HG02852 (cell line): ENCODE results near the gene IL23R.

Experiments used
- ATAC-seq: cut with Tn5 transposase; IDR thresholded peaks from one replicate; pipeline ENCODE4 v1.9.1; 2021; ENCODE audit warnings: mild to moderate bottlenecking, moderate library complexity; ENCODE audit not compliant: unreplicated experiment

IL23R gene

DNA sequence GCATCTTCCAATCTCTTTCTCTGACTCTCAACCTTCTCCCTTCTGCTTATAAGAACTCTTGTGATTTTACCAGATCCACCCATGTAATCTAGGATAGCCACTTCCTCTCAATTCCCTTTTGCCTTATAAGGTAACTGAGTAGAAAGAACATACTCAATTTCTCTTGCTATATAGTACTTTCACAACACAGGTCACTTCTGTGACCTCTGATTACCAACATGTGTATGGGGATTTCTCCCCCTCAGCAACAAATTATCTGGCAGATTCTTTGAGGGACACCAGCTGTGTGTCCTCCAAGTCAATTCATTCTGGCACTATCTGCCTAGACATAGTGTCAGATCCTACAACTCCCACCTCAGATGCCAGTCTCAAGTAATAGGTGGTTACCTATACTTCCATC is 62.5 kb downstream of the IL23R start:
- no peak for ATAC-seq

DNA sequence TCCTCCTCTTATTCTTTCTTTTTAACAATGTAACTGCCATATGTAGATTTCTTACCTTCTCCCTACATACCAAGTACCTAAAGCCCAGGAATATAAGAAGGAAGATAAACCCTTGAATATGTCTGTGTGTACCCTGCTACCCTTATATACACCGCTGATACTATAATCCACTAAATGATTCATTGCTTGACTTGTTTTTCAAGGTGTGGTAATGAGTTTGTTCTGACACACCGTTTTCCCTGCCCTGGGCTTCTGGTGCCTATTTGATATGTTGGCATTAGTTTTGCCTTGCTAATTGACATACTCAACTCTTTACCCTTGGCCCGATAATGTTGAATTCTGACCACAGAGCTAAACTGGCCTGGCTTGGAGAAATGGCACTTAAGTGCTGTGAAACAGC is 64.3 kb downstream of the IL23R start:
- no peak for ATAC-seq

- ATAC-seq: no peak
Observed at GRCh38 chr1:67236277-67236676, 70.0 kb downstream of the IL23R start.

GRCh38 chr1:67239738-67240137 is 73.5 kb downstream of the IL23R start:
- no peak for ATAC-seq

DNA sequence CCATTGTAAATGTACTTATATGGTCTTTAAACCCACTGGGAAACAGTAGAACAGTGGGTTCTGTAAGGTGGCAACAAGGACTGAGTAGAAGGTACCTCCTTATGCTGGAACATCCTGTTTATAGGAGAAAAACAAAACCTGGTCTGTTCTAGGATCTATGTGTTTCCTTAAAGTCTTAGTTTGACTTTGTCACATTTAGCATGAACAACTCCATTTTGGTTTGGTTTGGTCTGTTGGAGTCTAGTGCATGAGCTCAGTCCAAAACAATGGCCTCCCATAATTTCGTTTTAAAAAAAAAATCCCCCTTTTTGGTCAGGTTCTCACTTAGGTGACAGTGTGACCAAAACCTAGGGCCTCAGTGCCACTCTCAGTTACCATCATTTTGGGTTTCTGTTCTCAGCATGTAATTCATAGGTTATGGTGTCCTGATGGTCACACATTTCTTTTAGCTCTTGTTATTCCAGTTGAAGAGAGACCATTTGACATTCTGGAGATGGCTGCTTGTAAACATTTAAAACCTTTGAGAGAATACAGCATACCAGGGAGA is 75.0 kb downstream of the IL23R start:
- ATAC-seq: no peak

DNA sequence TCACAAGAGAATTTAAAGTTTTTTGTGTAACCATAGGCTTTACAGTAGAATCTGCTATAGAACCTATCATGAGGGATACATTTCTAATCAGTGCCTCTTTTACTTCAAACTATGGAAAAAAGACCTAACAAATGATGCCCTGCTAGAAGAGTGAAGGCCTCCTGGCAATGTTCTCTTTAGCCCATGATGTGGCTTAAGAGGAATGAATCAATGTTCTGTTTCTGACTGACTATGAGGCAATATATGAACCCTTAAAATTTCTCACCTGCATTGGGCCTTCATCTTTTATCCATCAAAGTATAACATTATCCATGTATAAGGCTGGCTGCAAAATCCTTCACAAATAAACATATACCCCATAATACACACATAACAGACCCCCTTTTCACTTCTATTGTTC is 75.8 kb downstream of the IL23R start:
- no peak for ATAC-seq

DNA sequence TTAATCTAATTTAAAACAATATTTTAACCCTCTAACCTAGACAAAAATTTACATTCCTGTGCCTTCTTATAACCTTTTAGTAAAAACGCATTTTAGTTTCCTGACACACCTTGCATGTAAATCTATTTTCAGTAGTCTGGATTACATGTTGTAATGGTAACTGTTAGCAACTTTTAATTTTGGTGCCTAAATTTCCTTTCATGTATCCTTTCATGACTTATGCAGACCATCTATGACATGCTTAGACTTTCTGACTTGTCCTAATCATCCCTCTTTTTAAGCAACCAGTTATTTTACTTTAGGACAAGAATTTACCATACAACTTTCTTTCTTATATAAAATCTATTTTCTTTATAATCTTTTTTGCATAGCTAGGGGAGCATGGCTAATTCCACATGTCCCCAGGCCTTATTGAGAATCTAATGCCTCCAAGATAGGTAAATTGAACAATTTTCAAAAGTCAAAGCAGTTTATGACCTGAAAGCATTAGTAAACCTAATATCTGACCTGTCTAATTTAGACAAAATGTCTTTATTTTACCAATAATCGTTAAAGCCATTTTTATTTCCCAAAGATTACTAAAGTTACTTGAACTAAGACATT is 83.9 kb downstream of the IL23R start:
- ATAC-seq: no peak

- no peak for ATAC-seq
Observed at GRCh38 chr1:67256291-67257172, 90.3 kb downstream of the IL23R start.

DNA sequence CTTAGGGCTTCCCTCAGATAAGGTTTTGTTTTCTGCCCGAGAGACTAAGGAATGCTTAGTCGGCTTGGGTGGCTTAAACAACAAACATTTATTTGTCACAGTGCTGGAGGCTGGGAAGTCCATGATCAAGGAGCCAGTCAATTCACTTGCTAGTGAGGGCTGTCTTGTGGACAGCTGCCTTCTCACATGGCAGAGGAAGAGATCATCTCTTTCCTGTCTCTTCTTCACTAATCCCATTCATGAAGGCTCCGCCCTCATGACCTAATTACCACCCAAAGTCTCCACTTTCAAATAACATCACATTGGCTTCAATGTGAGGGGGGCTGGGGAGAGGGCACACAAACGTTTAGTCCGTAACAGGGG is 90.9 kb downstream of the IL23R start:
- no peak for ATAC-seq

DNA sequence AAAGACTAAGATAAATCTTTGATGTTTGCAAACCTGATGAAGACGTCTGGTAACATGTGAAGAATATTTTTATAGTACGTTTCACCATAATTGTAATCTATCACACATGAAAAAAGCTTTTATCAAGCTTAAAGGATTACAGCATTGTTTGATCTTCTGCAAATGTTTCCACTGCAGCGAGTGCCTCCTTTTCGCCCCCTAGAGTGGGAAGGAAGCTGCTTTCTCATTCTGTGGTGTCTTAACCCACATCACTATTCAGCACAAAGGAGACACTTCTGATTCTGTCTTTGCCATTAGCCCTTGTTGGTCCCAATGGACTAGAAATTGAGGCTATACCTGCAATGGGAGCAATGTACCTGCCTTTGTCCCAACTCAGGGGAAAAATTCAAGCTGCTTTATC is 95.4 kb downstream of the IL23R start:
- no peak for ATAC-seq

DNA sequence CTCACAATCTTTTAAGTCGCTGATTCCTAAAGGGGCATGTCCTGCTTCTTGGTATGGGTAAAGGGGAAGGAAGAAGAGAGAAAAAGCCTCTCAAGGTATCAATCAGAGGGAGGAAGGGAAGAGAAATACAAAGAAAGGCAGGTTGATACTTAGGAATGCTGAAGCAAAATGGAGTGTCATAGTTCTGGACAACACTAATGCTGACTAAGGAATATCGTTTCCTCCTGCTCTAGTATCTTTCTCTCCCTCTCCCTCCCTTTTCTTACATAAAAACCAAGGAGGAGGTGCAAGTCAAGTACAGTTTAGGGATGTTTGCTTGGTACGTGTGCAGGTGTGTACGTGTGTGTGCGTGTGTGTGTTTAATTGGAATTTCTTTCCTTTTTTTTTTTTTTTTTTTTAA is 96.5 kb downstream of the IL23R start:
- ATAC-seq: no peak

DNA sequence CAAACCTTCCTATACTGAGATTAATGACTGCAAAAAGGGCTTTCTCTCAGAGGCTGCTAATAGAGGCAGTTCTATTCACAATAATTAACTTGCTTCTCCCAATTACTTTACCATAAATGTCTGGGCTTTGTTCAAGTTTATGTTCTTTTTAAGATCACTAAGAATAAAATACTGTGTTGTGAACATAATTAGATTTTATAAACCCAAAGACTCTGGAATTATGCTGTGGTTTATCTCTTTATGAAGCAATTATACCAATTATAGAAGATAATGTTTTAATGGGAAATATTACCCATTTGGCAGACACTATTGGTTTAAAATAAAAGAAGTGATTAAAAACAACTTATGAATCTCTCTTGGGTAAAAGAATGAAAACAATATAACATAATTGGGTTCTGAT is 97.9 kb downstream of the IL23R start:
- ATAC-seq: no peak

DNA sequence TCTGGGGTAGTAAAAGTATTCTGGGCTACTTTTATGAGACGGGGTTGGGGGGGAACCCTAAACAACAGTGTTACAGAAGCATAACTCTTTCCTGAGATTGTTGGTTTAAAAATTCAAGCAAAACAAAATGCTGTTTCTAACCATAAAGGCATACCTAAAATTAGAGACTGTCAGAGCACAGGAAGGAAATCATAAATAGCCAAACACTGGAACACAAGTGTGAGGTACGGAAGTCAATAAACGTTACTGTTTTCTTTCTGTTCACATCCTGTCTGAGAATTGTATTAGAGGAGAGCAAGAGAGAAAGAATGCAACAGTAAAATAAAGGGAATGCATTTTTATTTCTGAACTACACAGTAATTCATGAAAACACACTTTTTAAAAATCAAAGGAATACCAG is 98.6 kb downstream of the IL23R start:
- ATAC-seq: no peak

GRCh38 chr1:67269061-67269460 is 102.8 kb downstream of the IL23R start:
- no peak for ATAC-seq

DNA sequence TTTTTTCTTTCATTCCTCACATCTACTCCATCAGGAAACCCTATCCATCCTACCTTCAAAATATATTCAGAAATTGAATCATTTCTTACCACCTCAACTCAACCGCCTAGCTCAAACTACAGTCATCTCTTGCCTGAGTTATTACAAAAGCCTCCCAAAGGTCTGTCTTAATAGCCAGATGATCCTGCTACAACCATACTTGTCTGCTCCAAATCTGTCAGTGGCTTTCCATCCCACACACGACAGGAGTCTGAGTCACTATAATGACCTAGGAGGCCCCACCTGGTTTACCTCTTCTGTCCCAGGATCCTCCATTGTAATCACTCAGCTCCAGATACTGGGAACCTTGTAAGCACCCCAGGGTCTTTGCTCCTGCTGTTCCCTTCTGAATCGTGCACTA is 104.3 kb downstream of the IL23R start:
- no peak for ATAC-seq

- no peak for ATAC-seq
Observed at GRCh38 chr1:67273591-67273990, 107.3 kb downstream of the IL23R start.

DNA sequence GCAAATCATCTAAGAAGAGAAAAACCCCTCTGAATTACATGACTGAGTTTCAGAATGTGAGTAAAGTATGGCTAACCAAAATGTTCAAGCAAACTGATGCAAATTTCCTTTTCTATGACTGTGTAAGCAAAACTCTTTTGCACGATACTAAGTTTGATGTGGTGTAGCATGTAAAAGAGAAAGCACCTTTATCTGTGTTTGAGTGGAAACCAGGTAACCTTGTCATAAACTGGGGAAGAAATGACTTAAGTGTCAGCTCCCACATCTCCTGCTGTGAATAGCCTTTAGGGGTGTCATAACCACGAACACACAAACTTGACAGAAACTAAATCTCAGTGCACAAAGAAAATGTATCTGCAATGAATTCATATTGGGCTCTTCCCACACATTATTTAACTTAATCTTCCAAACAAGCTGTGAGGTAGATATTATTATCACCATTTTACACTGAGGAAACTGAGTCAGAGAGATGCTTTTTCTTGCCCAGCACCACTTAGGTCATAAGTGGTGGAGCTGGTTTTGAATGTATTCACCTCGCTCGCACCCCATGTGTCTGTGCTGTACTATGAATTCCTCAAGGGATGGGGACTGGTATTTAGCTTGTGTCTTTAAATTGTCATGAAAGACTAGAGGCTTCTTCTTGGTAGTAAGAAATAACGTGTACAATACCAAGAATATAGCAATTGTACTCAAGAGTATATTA is 108.5 kb downstream of the IL23R start:
- ATAC-seq: peak; percentile 92

DNA sequence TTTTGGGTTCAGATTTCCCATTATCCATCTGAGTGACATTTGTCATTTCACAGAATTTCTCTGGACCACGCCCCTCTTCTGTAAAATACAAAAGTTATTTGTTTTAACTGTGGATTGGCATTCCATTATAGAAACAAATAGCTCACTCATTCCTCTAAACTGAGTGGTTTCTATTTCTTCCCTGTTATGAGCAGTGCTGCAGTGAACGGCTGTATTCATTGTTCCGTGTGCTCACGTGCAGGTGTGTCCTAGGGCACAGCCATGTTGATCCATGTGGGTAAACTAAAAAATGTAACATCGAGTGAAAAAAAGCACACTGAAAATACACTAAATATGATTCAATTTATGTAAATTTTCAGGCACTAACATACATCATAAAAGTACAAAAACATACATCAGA is 114.4 kb downstream of the IL23R start:
- no peak for ATAC-seq

DNA sequence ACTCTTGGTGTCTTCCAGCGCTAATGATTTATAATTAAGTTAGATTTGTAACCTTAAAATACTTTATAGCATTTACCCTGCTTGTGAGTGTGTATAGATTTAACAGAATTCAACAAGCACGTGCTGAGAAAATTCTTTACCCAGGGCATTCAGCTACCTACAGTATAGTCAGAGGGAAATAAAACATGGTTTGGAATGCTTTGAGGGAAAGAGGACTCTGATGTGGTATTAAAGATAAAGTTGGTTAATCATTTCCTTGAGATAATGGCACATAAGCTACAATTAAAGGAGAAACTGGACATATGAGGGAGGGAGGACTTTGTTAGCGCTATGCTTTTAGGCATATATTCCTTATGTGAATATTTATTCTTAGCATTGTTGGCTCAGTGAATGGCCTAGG is 115.0 kb downstream of the IL23R start:
- ATAC-seq: no peak

GRCh38 chr1:67285780-67286488 is 119.7 kb downstream of the IL23R start:
- no peak for ATAC-seq

DNA sequence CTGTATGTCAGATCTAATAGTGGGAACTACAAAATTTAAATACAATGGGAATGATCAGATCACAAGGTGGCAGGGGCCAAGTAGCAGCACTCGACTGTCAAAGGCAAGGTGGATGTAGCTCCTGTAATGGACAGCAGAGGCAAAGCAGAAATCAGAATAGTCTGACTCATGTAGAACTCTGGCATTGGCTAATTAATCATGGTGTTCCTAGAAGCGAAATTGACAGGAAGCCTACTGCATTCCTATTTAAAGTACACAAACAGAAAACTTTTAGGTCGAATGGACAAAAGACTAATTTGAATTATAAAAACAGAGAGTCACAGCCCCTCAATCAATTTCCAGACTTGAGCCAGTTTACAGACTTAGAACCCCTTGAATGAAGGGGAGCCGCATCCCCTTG is 124.0 kb downstream of the IL23R start:
- ATAC-seq: no peak
